GM19328 (cell line): ENCODE data around the gene C11orf91.
"Not testable (repeated sequence)": the region's sequence is repeated elsewhere in the genome, so short reads cannot be mapped to it uniquely, and the experiment has no call there.

Experiments used
- ATAC-seq: cut with Tn5 transposase; IDR thresholded peaks from one replicate; pipeline ENCODE4 v1.9.1; 2021; ENCODE audit warnings: mild to moderate bottlenecking, moderate library complexity; ENCODE audit not compliant: unreplicated experiment

The C11orf91 gene

DNA sequence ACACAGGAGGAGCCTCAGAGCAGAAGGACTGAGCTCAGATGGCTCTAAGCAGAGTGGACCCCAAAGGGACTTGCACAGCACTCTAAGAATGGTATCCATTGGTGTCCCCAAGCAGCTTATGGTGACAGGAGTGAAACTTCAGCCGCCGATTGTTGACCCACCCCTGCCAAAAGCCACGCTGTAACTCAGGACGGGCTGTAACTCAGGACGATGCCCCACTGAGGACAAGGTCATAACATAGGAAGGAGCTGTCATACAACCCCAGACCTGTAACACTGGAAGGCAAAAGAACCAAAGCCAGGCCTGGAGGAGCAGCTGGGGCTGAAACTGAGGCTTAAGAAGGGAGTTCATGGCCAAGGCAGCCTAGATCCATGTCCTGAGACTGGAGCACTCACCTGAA, 21.4 kb upstream of the C11orf91 start:
- no peak for ATAC-seq

DNA sequence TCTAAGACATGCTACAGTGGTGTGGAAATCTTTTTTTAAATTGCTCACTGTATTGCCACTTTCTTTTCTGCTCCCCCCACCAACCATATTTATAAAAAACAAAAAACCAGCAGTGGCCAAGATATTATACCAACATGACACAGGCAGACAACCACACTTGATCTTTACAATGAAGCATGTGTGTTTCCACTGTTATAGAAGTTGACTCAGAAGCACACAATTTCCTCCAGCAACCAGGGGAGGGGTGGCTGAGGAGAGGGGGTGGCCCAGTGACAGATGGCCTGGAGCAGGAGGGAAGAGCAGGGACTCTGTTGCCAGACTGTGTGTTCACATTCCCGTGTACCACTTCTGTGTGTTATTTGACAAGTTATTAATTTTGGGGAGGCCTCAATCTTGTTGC, 20.8 kb upstream of the C11orf91 start:
- ATAC-seq = no peak

DNA sequence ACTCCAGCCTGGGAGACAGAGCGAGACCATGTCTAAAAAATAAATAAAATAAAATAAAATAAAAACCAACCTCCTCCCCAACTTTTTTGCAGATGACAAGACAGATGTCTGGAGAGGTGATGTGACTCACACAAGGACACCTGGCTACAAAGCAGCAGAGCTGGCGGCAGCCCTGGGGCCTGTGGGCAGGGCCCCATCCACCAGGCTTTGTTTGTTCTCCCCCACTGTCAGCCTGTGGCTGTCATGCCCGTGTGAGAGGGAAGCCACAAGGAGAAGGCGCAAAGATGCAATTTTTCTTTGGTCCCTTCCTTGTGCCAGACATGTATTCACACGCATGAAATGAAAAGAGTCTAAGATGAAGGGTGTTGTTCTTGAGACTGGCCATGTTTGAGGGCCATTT, 19.0 kb upstream of the C11orf91 start:
- no peak for ATAC-seq

DNA sequence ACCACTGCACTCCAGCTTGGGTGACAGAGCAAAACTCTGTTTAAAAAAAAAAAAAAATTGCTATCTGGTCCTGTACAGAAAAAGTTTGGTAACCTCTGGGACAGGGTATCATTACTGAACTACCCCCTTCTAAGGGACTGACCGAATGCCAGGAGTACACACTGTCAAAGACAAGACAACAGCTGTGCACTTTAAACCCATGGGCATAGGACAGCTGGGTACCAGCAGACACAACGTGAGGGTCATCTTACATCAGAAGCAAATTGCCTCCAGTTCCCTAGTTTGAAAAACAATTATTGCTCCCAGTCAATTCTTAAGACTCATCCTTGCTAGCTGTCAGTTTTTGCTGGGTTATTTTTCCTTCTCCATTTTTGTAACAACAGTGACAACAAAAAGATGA, 17.8 kb upstream of the C11orf91 start:
- no peak for ATAC-seq

DNA sequence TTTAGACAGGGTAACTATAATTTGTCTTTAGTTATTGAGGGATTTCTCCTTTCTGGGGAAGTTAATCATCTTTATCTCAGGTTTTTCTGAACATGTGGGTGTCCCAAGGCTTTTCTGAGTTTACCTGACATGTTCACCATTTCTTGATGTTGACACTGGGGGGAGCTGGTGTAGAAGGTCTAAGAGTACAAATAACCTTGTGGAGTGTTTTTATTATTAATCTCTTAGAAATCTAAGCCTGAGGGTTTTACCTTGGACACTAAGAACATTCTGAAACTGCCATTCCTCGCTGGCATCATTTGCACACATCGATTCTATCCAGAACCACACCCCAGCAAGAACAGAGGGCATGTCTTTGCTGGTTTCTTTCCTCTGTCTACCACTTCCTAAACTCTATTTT, 15.6 kb upstream of the C11orf91 start:
- no peak for ATAC-seq

DNA sequence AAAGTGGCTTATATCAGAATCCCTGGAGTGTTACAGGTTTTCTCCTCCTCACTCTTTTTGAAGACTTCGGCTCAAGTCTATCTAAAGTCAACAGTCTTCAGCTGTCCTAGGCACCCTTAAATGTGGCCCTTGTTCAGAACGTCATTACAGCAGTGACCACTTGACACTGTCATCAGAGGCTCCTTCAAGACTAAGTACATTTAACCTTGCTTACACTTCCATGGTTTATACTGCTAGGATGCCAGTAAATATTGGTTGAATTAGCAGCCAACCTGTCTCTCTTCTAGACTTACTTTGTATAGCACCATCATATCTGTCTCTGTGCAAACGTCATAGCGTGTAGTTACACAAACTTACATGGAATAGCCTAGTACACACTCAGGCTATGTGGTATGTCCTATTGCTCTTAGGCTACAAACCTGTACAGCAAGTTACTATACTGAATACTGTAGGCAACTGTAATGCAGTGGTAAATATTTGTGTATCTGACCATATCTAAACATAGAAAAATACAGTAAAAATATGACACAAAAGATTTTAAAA, 13.3 kb upstream of the C11orf91 start:
- ATAC-seq = no peak

DNA sequence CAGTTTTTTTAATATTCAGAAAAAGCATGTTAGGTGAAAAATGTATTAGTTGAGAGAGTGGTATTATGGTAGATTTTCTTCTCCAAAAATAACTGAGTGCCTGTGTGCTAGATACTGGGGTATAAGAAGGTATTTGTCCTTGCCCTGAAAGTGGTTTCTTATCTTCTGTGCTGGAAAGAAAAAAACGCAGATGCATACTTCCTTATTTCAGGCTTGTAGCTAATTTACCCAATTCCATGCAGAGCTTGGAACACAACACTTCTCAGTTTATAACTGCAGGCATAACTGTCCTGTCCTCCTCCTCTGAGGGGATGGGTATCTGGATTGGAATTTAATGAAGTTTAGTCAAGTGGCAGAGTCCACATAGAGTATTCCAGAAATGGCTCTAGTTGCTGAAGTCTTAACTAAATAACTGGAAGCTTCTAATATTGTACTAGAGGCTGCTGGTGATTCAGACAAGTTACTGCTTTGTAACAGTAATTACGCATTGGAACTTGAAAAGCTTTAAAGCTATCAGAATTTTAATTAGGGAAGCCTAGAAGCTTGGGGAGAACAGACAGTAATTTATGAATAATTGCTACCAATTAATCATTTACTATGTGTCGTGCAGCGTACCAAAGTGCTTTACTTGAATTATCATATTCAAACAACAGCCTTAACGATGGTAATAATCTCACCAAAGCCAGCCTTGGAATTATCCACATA, 12.7 kb upstream of the C11orf91 start:
- no peak for ATAC-seq

DNA sequence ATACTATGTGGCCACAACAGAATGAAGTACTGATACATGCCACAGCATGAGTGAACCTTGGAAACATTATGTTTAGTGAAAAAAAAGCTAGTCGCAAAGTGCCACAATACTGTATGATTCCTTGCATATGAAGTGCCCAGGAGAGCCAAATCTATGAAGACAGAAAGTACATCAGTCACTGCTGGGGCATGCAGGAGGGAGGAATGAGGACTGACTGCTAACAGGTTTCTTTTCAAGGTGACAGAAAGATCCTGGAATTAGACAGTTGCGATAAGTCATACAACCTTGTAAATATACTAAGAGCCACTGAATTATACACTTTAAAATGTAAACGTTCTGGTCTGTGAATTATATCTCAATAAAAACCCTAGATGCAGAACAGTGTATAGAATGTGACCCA, 11.8 kb upstream of the C11orf91 start:
- ATAC-seq = no peak

DNA sequence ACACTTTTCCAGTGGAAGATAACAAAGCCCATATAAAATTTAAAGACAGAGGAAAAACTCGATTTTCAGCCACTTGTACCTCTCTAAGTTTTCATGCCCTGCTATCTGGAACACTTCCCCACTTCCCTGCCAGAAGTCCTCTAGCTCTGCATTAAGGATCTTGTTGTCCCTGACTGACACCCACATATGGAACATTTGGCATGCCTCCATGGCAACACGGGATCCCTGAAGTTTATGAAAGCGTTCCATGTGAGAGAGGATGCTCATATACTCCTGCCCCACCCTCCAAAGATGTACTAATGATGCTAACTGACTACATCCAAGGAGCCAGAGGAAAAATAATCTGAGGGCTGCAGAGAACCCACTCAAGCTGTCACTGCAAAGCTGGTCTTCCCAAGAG, 8.8 kb upstream of the C11orf91 start:
- no peak for ATAC-seq

DNA sequence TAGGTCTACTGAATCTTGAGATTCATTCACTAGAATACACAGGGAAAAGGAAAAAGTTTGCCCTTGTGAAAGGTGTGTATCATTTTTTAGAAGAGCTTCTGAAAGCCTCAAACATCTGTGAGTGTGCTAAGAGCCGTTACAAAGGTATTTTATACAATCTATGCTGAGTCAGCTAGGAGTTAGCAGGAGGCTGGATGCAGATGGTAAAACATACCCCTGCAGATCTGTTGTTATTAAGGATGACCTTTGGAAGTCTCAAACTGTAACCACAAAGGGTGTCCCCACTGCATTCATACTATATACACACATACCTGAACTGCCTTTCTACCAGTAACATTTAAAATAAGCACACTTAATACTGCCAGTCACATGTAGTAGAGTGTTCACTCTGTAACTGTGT, 8.4 kb upstream of the C11orf91 start:
- ATAC-seq = no peak

DNA sequence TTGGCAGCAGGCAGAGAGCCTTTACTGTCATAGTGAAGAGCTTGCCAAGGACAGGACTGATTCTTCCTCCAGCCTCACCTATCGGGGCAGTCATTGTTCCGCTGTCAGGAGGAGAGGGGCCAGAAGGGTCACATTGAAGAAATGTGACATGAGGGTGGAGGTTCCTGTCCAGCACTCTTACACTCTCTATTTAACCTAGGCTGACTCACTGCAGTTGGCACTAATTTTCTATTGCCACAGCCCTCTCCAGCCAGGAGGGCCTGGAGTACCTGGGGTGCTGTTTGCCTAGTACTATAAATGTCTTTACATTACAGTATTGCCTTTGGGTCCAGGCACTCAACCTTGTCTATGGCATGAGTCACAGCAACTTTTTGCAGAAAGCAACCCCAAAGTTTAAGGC, 7.2 kb upstream of the C11orf91 start:
- ATAC-seq = not testable (repeated sequence)

DNA sequence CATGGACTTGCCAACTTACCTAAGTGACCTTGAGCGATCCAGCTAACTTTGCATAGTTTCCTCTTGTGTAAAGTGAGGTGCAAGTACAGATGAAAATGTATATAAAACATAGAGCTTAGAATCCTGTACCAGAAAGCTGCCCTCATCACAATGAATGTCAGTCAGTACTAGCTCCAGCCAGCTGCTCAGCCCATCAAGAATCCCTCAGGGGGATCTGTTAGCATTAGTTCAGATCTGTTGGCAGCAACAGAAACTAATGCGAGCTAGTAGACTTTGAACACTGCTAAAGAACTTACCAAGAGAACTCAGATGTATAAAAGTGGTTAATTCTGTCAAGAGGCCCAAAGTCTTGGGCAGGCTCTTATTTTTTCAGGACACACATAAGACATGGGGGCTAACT, 6.3 kb upstream of the C11orf91 start:
- no peak for ATAC-seq

DNA sequence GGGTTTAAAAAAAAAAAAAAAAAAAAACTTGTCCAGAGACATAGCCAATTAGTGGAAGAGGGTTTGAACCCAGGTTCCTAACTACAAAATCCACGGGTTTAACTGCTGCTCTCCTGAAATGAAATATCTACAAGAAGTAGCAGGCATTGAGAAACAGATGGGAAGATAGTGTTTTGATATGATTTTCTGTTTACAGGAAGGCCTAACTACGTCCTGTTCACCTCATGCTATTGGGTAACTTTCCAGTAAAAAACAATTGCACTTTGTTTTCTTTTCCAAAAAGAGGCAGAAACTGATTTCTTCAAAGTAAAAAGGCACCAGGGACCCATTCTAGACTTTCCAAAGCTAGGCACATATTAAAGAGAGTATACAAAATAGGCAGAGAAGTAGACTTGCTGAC, 5.9 kb upstream of the C11orf91 start:
- no peak for ATAC-seq

DNA sequence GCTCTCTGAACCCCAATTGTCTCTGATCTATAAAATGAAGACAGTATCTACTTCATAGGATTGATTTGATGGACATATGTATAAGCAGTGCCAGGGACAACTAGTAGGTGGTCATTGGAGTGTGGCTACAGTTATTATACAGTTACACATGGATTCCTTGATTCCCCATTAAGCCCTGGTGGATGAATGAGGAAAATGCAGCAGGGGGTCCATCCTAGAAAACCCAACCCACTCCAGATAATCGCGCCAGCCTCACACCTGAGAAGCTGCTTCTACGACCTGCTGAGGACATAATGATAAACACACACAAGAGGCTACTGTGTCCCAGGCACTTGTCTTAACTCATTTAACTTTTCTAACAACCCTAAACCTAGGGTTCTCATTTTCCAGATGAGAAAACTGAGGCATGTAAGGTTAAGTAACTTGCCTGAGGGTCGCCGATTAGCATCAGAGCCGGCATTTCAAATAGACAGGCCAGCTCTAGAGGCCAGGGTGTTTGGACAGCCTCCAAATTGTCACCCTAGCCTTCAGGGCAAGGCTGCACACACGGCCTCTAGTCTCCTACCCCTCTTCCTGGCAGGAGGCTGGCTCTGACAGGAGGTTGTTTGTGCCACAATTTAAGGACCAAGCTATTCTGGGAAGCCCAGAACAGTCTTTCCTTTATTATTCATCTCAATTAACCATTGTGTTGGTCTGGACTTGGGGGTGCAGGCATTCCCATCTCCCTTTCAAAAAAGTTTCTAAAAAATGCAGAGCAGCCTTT, 3.8 kb upstream of the C11orf91 start:
- ATAC-seq = no peak

DNA sequence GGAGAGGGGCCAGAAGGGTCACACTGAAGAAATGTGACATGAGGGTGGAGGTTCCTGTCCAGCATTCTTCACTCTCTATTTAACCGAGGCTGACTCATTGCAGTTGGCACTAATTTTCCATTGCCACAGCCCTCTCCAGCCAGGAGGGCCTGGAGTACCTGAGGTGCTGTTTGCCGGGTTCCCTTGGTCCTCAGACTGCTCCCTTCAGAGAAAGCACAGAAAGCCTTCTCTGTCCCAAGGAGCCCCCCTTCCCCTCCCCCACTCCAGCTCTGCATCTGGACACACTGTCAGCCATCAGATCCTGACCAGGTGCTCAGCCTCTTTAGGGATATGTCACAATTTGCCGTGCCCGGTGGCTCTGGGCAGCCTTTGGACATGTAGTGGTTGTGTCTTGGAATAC, 3.2 kb upstream of the C11orf91 start:
- ATAC-seq = no peak

DNA sequence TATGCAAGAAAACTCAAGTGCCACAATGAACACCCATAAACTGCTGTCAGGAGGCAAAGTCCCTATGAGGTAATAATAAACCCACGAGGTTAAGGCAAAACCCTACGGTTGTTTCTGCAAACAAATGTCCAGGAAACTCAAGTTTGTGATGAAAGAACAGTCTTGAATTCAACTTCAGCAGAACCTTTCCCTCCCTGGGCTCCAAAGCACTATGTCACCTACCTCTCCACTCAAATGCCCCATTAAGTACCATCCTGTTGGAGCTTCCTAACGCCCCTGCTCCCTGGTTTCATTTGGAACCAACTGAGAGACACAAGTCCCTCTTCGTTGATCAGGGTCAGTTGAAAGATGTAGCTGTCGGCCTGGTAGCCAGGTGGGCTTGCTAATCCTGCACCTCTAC, 2.6 kb upstream of the C11orf91 start:
- no peak for ATAC-seq

DNA sequence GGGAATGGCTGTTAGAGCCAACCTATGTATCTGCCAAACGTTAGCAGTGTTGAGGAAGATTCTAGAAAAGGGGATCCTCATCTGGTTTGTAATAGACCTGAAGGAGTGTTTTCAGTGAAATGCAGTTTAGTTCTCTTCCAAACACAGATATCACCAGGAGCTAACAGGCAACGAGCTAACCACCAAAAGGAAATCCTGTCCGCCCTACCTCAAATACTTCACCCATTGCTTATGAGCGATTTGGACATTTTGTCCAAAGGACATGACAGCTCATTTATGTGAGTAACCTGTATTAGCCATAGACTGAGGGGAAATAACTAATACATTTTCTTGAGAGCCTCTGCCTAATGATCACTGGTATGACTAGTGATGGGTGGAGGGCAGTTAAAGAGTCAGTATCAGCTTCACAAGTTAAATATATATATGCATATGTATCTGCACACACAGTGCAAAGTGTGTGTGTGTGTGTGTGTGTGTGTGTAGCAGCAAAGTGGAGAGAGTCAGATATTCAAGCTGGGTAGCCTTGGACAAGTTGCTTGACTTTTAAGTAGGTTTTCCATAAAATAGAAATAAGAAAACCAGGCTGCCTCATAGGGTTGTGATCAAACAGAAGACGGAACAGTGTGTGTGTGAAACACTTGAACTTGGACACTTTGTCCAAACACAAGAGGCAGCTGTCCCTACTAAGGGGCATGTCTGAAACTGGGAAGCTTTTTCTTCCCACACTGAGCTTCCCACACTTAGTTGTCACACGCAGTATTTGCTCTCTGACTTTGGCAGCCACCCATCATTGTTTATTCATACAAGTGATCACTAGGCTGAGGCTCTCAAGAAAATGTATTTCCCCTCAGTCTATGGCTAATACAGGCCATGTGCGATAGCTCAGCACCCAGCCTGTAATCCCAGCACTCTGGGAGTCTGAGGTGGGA, 940 bp upstream of the C11orf91 start:
- no peak for ATAC-seq

DNA sequence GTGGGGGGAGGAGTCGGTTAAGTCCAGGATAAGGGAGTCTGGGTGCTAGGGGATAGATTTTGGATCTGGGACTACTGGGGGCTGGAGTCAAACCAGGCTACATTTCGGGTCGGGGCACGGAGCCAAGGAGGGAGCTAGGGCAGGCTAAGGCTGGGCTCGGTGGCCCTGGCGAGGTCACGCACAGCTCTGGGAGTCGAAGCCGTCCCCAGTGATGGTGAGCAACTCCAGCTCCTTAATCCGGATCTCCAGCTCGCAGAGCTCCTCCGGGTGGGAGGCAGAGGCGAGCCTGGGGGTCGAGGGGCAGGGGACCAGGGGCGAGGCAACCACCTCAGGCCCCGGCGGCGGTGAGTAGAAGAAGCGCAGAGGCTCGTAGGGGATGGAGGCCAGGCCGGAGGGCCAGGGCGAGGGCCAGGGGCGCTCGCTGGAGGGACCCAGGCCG, 544 bp downstream of the C11orf91 start:
- ATAC-seq = no peak

DNA sequence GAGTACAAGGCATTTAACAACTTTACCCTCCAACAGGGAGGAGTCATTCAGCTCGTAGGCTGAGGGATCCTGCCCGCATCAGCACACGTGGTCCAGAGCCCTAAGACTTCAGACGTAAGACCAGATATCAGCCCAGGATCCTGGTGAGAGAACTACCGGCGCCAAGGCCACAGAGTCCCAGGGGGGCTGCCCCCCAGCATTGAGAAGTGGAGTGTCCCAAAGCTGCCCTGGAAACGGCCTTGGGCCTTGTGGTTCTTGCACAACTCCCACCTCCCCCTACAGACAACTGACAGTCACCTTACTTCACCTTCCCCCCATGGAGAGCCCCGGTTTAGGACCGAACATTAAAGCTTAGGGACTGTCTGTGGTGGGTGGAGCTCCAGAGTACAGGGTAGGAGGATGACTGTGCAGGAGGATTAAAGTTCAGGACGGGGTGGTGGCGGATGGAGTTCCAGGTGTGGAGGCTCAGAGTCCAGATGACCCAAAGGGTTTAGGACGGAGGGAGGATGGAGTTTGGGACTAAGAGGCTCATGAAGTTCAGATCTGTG, 1.0 kb downstream of the C11orf91 start:
- no peak for ATAC-seq

DNA sequence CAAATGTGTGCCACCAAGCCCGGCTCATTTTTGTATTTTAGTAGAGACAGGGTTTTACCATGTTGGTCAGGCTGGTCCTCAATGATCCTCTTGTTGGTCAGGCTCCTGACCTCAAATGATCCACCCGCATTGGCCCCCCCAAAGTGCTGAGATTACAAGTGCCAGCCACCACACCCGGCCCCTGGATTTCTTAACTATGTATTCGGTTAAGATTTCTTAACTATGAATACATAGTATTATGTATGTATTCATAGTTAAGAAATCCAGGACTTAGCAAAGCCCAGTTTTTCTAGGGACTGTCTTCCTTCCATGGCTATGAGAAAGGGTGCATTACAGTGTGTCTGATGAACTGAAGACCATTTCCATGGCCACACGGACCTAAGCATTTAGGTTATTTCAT, 1.7 kb downstream of the C11orf91 start:
- no peak for ATAC-seq

DNA sequence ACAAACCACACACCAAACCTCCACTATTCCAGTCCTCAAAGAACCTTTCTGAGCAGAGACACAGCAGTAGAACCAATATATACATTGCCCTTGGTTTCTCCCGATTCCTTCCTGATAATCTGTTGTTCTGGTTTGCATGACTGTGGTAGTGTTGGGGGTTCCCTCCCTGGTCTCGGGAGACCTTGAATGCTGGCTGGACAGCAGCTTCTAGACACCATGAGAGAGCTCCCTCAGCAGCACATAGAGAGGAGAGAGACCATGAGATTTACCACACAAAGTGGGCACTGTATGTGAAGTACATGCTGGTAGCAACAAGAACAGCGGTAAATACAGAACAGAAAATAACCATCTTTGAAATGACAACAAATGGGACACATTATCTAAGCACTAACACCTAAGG, 2.6 kb downstream of the C11orf91 start:
- ATAC-seq = no peak
